K562 (cell line): ENCODE data around the gene KBTBD6. TPM values are rescaled to one million over a fixed set of nuclear protein-coding genes. Genes with fewer than 3 reads are reported as not detected.

Experiments used
- ADNP ChIP-seq: fragments of 200-800 bp; sonication (Bioruptor generic); IDR thresholded peaks from 2 replicates; pipeline ENCODE4 v1.6.1; 2016; ENCODE audit warnings: missing genetic modification characterization, missing compliant biosample characterization
- ARID1B ChIP-seq: fragments of 450-650 bp; IDR thresholded peaks from 2 replicates; pipeline ENCODE4 v1.6.1; 2016; ENCODE audit warnings: antibody characterized with exemption, mild to moderate bottlenecking, inconsistent platforms
- ARNT ChIP-seq, 2 experiments: fragments of 450-650 bp; IDR thresholded peaks; 2 replicates each; pipeline ENCODE4 v1.6.1; 2016; ENCODE audit warnings: mild to moderate bottlenecking in 1 of 2
- ATF6 ChIP-seq: sonication (generic); formaldehyde crosslinking; IDR thresholded peaks from 2 replicates; pipeline ENCODE4 v1.4.0; 2020; ENCODE audit warnings: mild to moderate bottlenecking, missing genetic modification reagents
- CBX1 ChIP-seq: sonication (generic); IDR thresholded peaks from 2 replicates; pipeline ENCODE4 v1.6.1; 2016; ENCODE audit warnings: antibody characterized with exemption, low read depth, mild to moderate bottlenecking
- CXXC5 ChIP-seq: fragments of 250-450 bp; sonication (Bioruptor Pico); IDR thresholded peaks from 2 replicates; pipeline ENCODE4 v1.8.0; 2022; ENCODE audit warnings: inconsistent platforms, mild to moderate bottlenecking, moderate library complexity
- EHMT2 ChIP-seq: fragments of 450-650 bp; IDR thresholded peaks from 2 replicates; pipeline ENCODE4 v1.6.1; 2018; ENCODE audit warnings: antibody characterized with exemption
- ETV1 ChIP-seq: fragments of 450-650 bp; conservative IDR thresholded peaks from 2 replicates; pipeline ENCODE4 v1.6.1; 2016; ENCODE audit warnings: missing genetic modification characterization, control low read depth, low read depth, missing compliant biosample characterization
- FOXJ2 ChIP-seq: fragments of 200-800 bp; sonication (Bioruptor generic); IDR thresholded peaks from 2 replicates; pipeline ENCODE4 v1.6.1; 2016; ENCODE audit warnings: missing genetic modification characterization, missing compliant biosample characterization
- FUS ChIP-seq: fragments of 200-400 bp; formaldehyde crosslinking; optimal IDR thresholded peaks from 2 replicates; pipeline ENCODE3; 2017; ENCODE audit warnings: low read depth, low read length
- GATA2 ChIP-seq: sonication (generic); formaldehyde crosslinking; IDR thresholded peaks from 2 replicates; pipeline ENCODE4 v1.4.0; 2020; ENCODE audit warnings: mild to moderate bottlenecking, missing genetic modification reagents
- HLTF ChIP-seq: fragments of 450-650 bp; IDR thresholded peaks from 2 replicates; pipeline ENCODE4 v1.6.1; 2016
- MAFK ChIP-seq: IDR thresholded peaks from 2 replicates; pipeline ENCODE4 v1.6.1; 2011; ENCODE audit warnings: low read length, improper control_type of control experiment
- MECOM ChIP-seq: fragments of 250-450 bp; sonication (Bioruptor Pico); IDR thresholded peaks from 2 replicates; pipeline ENCODE4 v1.8.0; 2022; ENCODE audit warnings: inconsistent platforms
- MEIS2 ChIP-seq: fragments of 450-650 bp; IDR thresholded peaks from 2 replicates; pipeline ENCODE4 v1.6.1; 2014; ENCODE audit warnings: mild to moderate bottlenecking; ENCODE audit not compliant: partially characterized antibody
- PRPF4 ChIP-seq: fragments of 200-400 bp; formaldehyde crosslinking; IDR thresholded peaks from one replicate; pipeline ENCODE4 v1.6.1; 2017; ENCODE audit warnings: low read length, low read depth, mild to moderate bottlenecking; ENCODE audit not compliant: insufficient read depth, poor library complexity, severe bottlenecking
- SP2 ChIP-seq: IDR thresholded peaks from 2 replicates; pipeline ENCODE4 v1.6.1; 2011; ENCODE audit warnings: mild to moderate bottlenecking, low read depth, low read length, moderate library complexity; ENCODE audit not compliant: poor library complexity, severe bottlenecking; ENCODE audit errors: extremely low read depth
- STAG1 ChIP-seq: sonication (generic); formaldehyde crosslinking; IDR thresholded peaks from 2 replicates; pipeline ENCODE4 v1.5.0; 2020; ENCODE audit warnings: missing genetic modification reagents, borderline replicate concordance
- TARDBP ChIP-seq: fragments of 450-650 bp; IDR thresholded peaks from 2 replicates; pipeline ENCODE4 v1.6.1; 2016
- TFAP4 ChIP-seq: sonication (generic); formaldehyde crosslinking; IDR thresholded peaks from 2 replicates; pipeline ENCODE4 v1.8.0; 2022; ENCODE audit warnings: missing genetic modification reagents, mild to moderate bottlenecking, moderate library complexity, borderline replicate concordance
- YBX1 ChIP-seq: fragments of 450-650 bp; IDR thresholded peaks from 2 replicates; pipeline ENCODE4 v1.7.1; 2016; ENCODE audit warnings: mild to moderate bottlenecking
- ZBTB7A ChIP-seq: IDR thresholded peaks from 2 replicates; pipeline ENCODE4 v1.6.1; 2011; ENCODE audit warnings: low read depth, mild to moderate bottlenecking, low read length, moderate library complexity, borderline replicate concordance; ENCODE audit not compliant: control insufficient read depth
- ZNF431 ChIP-seq: sonication (generic); formaldehyde crosslinking; IDR thresholded peaks from 2 replicates; pipeline ENCODE4 v1.8.0; 2022; ENCODE audit warnings: mild to moderate bottlenecking, missing genetic modification reagents
- ZNF561 ChIP-seq: fragments of 450-650 bp; formaldehyde crosslinking; conservative IDR thresholded peaks from 2 replicates; pipeline ENCODE4 v1.4.0; 2020; ENCODE audit warnings: mild to moderate bottlenecking, moderate library complexity
- ZNF75A ChIP-seq: fragments of 450-650 bp; formaldehyde crosslinking; IDR thresholded peaks from 2 replicates; pipeline ENCODE4 v1.4.0; 2020; ENCODE audit warnings: mild to moderate bottlenecking
- polyA plus RNA-seq, 8 experiments: library from polyadenylated mRNA; depleted of rRNA in 4 of 8; stranded (reverse) in 5 of 8; unstranded in 3 of 8; fragments of >200 nt; fragmentation: Nextera tagmentation in 2 of 8; fragmentation: Illumina TruSeq in 1 of 8; extraction: Ambion mirVana in 2 of 8; extraction: Trizol in 1 of 8; gene quantifications; 2 replicates each; pipeline versions ENCODE4 v1.2.1 to v1.2.3, GENCODE V29; 2011 to 2014; ENCODE audit warnings: inconsistent platforms in 1 of 8, missing spikeins in 1 of 8
- total RNA-seq, 7 experiments: library from RNA; depleted of rRNA in 6 of 7; stranded (reverse); fragments of >200 nt in 6 of 7; fragmentation: Illumina TruSeq in 2 of 7; extraction: Trizol in 2 of 7; gene quantifications; 2 replicates each; pipeline versions ENCODE4 v1.2.1 to v1.2.3, GENCODE V29; 2011 to 2021; ENCODE audit warnings: low replicate concordance in 1 of 7
- TF ChIP-seq, protein P1 (sequence below): fragments of 450-650 bp; formaldehyde crosslinking; IDR thresholded peaks from 2 replicates; pipeline ENCODE4 v1.4.0; 2020; ENCODE audit warnings: mild to moderate bottlenecking, mixed read lengths

The KBTBD6 gene
- total and polyA plus RNA-seq, 9 of the 15 experiments (the other 6 are each of a cell fraction or from before 2014, with no cell fraction given), result 1.9 to 4.9 (median 3.2) TPM

DNA sequence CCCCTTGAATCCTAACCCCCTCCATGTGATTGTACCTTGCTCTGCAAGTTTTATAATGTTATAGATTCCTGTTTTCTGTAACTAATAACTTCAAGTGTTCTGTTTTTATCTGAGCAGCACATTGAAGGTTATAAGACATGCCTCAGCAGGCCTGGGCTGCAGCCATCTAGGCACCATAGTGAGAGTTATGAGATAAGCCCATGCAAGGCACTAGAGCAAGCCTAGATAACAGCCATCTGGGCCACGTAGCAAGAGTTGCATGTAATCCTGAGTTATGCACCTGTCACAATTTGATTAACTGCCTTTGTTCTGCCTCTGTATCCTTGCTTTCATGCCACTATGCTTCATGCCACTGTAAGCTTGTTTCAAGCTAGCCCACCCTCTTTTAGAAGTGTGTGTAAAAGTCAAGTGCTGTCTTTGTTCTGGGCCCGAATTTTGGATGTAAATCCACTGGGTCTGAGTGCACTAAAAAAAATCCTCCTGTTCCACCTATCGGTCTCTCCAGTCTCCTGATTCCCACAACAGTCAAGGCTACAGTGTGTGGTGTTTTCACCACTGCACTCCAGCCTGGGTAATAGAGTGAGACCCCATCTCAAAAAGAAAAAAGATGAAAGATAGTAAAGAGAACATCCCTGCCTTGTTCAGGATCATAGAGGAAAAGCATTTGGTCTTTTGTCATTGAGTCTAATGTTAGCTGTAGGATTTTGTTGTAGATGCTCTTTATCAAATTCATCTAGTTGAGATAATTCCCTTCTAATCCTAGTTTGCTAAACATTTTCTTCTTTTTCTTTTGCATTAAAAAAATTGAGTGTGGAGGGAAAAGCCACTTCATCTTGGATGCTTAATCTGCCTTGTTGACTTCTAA lies 16.0 kb upstream of the KBTBD6 start (continued):
- TF ChIP-seq ZNF431 (CRISPR knock-in tag) (no peak), ZBTB7A (no peak), ADNP (tag) (no peak), GATA2 (CRISPR knock-in tag) (0 out of 2 replicates have a peak, but pooled peaks have one; percentile 15), ZNF75A (no peak), FOXJ2 (tag) (no peak), FUS (no peak), CBX1 (peak; percentile 95), PRPF4 (no peak), HLTF (peak; percentile 98), ATF6 (CRISPR knock-in tag) (no peak), MEIS2 (peak; percentile 52), YBX1 (no peak), SP2 (no peak), MAFK (no peak), EHMT2 (no peak), MECOM (CRISPR knock-in tag) (no peak), TARDBP (no peak), ARNT (IDR thresholded peaks at IDR 0.05) (peak in 1 of 2 experiments; percentile 40; a peak in 1 of 4 replicates), ZNF561 (no peak), CXXC5 (no peak), ARID1B (peak; percentile 24; the same call in 1 of the 2 replicates), TFAP4 (CRISPR knock-in tag) (no peak), ETV1 (tag) (no peak), STAG1 (CRISPR knock-in tag) (no peak)
- TF ChIP-seq, protein P1, sequence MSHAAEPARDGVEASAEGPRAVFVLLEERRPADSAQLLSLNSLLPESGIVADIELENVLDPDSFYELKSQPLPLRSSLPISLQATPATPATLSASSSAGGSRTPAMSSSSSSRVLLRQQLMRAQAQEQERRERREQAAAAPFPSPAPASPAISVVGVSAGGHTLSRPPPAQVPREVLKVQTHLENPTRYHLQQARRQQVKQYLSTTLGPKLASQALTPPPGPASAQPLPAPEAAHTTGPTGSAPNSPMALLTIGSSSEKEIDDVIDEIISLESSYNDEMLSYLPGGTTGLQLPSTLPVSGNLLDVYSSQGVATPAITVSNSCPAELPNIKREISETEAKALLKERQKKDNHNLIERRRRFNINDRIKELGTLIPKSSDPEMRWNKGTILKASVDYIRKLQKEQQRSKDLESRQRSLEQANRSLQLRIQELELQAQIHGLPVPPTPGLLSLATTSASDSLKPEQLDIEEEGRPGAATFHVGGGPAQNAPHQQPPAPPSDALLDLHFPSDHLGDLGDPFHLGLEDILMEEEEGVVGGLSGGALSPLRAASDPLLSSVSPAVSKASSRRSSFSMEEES (CRISPR knock-in tag), result no peak
